Hepatocyte (in vitro differentiated cells): ENCODE results near the gene CRNKL1. TPM values are rescaled to one million over a fixed set of nuclear protein-coding genes. Genes with fewer than 3 reads are reported as not detected.

Experiments
- DNase-seq: peaks from one replicate; pipeline ENCODE4 v3.0.0-alpha.2; 2016; ENCODE audit warnings: low spot score
- H2AFZ ChIP-seq: fragments of 200-600 bp; sonication (generic); 2 replicates; pipeline ENCODE4 v1.6.0; 2016; ENCODE audit warnings: antibody characterized with exemption, mild to moderate bottlenecking
- H3K27ac ChIP-seq: fragments of 200-600 bp; sonication (generic); 2 replicates; pipeline ENCODE4 v1.5.1; 2016; ENCODE audit warnings: mild to moderate bottlenecking
- H3K27me3 ChIP-seq: fragments of 200-600 bp; sonication (generic); 2 replicates; pipeline ENCODE4 v1.6.1; 2016
- H3K36me3 ChIP-seq: fragments of 200-600 bp; sonication (generic); replicated peaks from 2 replicates; pipeline ENCODE4 v1.5.1; 2016; ENCODE audit warnings: low read depth; ENCODE audit not compliant: insufficient read depth
- H3K4me1 ChIP-seq: fragments of 200-600 bp; sonication (generic); 2 replicates; pipeline ENCODE4 v1.5.1; 2016; ENCODE audit warnings: mild to moderate bottlenecking, moderate library complexity; ENCODE audit not compliant: insufficient read depth
- H3K4me2 ChIP-seq: fragments of 200-600 bp; sonication (generic); 2 replicates; pipeline ENCODE4 v1.6.0; 2016
- H3K4me3 ChIP-seq: fragments of 200-600 bp; sonication (generic); 2 replicates; pipeline ENCODE4 v1.5.1; 2016; ENCODE audit warnings: mild to moderate bottlenecking
- H3K79me2 ChIP-seq: fragments of 200-600 bp; sonication (generic); 2 replicates; pipeline ENCODE4 v1.6.0; 2017; ENCODE audit warnings: mild to moderate bottlenecking
- H3K9me2 ChIP-seq: fragments of 200-600 bp; sonication (generic); replicated peaks from 2 replicates; pipeline ENCODE4 v1.6.0; 2017; ENCODE audit warnings: mild to moderate bottlenecking; ENCODE audit not compliant: insufficient read depth
- H3K9me3 ChIP-seq: fragments of 200-600 bp; sonication (generic); 2 replicates; pipeline ENCODE4 v1.5.1; 2016; ENCODE audit warnings: low read depth, mild to moderate bottlenecking
- H4K20me1 ChIP-seq: fragments of 200-600 bp; sonication (generic); 2 replicates; pipeline ENCODE4 v1.6.0; 2016; ENCODE audit warnings: mild to moderate bottlenecking; ENCODE audit not compliant: insufficient read depth, poor library complexity, severe bottlenecking
- CTCF ChIP-seq: fragments of 200-600 bp; sonication (generic); IDR thresholded peaks from 2 replicates; pipeline ENCODE4 v1.5.1; 2016; ENCODE audit warnings: antibody characterized with exemption, mild to moderate bottlenecking; ENCODE audit not compliant: poor library complexity
- EZH2 ChIP-seq: fragments of 200-600 bp; sonication (generic); IDR thresholded peaks from 2 replicates; pipeline ENCODE4 v1.6.1; 2016; ENCODE audit warnings: antibody characterized with exemption, mild to moderate bottlenecking, borderline replicate concordance
- EZH2phosphoT487 ChIP-seq: fragments of 200-600 bp; sonication (generic); IDR thresholded peaks from one replicate; pipeline ENCODE4 v1.6.1; 2018; ENCODE audit warnings: antibody characterized with exemption, mild to moderate bottlenecking, low read depth, moderate library complexity; ENCODE audit not compliant: unreplicated experiment, severe bottlenecking
- WGBS: methylation state at CpG from one replicate; pipeline ENCODE4 v1.1.6; 2016; ENCODE audit warnings: low lambda C conversion rate; ENCODE audit errors: missing lambda C conversion rate; 5-methylcytosine and 5-hydroxymethylcytosine counted together
- polyA plus RNA-seq: library from polyadenylated mRNA; unstranded; fragments of >200 nt; fragmentation: Nextera tagmentation; extraction: Ambion mirVana; gene quantifications from 2 replicates; pipeline ENCODE4 v1.2.1, GENCODE V29; 2016
- total RNA-seq: library from RNA; depleted of rRNA; stranded (reverse); fragments of >200 nt; gene quantifications from 2 replicates; pipeline ENCODE4 v1.2.3, GENCODE V29; 2014

Gene CRNKL1
- total and polyA plus RNA-seq, 2 experiments from 2014 or later: 14.6 to 25.4 TPM

GRCh38 chr20:20037960-20038359 is 14.3 kb downstream of the CRNKL1 start:
- no peak overlapping the region for H3K27ac ChIP-seq
- H3K4me3 ChIP-seq: no peak overlapping the region
- H3K79me2 ChIP-seq: no peaks in the 10 kb centered on the region
- no peaks in the 10 kb centered on the region for H3K4me1 ChIP-seq
- no peaks in the 10 kb centered on the region for H3K36me3 ChIP-seq
- no peaks in the 10 kb centered on the region for H3K27me3 ChIP-seq
- H3K9me3 ChIP-seq: no peaks in the 10 kb centered on the region
- DNase-seq: no peak
- no peak overlapping the region for H3K4me2 ChIP-seq
- WGBS: 59% methylated on average over 5 of the region's 5 CpGs
- no peaks in the 10 kb centered on the region for H3K9me2 ChIP-seq
- TF ChIP-seq EZH2phosphoT487 (no peak), CTCF (no peak), EZH2 (no peak)
- H2AFZ ChIP-seq: no peak overlapping the region
- H4K20me1 ChIP-seq: no peaks in the 10 kb centered on the region

- TF ChIP-seq CTCF (no peak), EZH2 (no peak), EZH2phosphoT487 (no peak)
Observed at GRCh38 chr20:20036756-20037155, 15.5 kb downstream of the CRNKL1 start.

GRCh38 chr20:20034486-20034885 is 17.8 kb downstream of the CRNKL1 start:
- Histone ChIP-seq H3K27ac (no peak overlapping the region), H4K20me1 (no peaks in the 10 kb centered on the region), H3K9me2 (no peaks in the 10 kb centered on the region), H3K4me1 (no peaks in the 10 kb centered on the region), H2AFZ (no peak overlapping the region), H3K4me3 (no peak overlapping the region), H3K9me3 (no peaks in the 10 kb centered on the region), H3K36me3 (no peaks in the 10 kb centered on the region), H3K27me3 (no peaks in the 10 kb centered on the region), H3K4me2 (no peak overlapping the region), H3K79me2 (no peaks in the 10 kb centered on the region)
- WGBS: 83% methylated on average over 4 of the region's 4 CpGs
- no peak for DNase-seq
- no peak for TF ChIP-seq EZH2
- TF ChIP-seq EZH2phosphoT487: no peak
- TF ChIP-seq CTCF: no peak

More at GRCh38 chr20:20036756-20037155, 15.5 kb downstream of the CRNKL1 start:
- Histone ChIP-seq H2AFZ (no peak overlapping the region), H3K27me3 (no peaks in the 10 kb centered on the region), H3K4me1 (no peaks in the 10 kb centered on the region), H3K36me3 (no peaks in the 10 kb centered on the region), H3K4me2 (no peak overlapping the region), H3K9me3 (no peaks in the 10 kb centered on the region), H3K9me2 (no peaks in the 10 kb centered on the region), H4K20me1 (no peaks in the 10 kb centered on the region), H3K4me3 (no peak overlapping the region), H3K79me2 (no peaks in the 10 kb centered on the region), H3K27ac (no peak overlapping the region)
- no peak for DNase-seq
- WGBS: 96% methylated on average over 3 of the region's 3 CpGs

GRCh38 chr20:20031790-20032189 is 20.5 kb downstream of the CRNKL1 start:
- TF ChIP-seq CTCF: no peak
- no peak for TF ChIP-seq EZH2
- no peak for TF ChIP-seq EZH2phosphoT487
- peaks cover 20% of the 10 kb centered on the region for H3K79me2 ChIP-seq
- H3K27ac ChIP-seq: no peak overlapping the region
- H4K20me1 ChIP-seq: no peaks in the 10 kb centered on the region
- no peak for DNase-seq
- WGBS: 92% methylated on average over 5 of the region's 5 CpGs
- H3K4me1 ChIP-seq: no peaks in the 10 kb centered on the region
- H3K4me2 ChIP-seq: no peak overlapping the region
- H3K36me3 ChIP-seq: no peaks in the 10 kb centered on the region
- no peaks in the 10 kb centered on the region for H3K27me3 ChIP-seq
- no peak overlapping the region for H2AFZ ChIP-seq
- no peaks in the 10 kb centered on the region for H3K9me3 ChIP-seq
- H3K9me2 ChIP-seq: no peaks in the 10 kb centered on the region
- no peak overlapping the region for H3K4me3 ChIP-seq
